Spleen (tissue), 11 donors: Measurements from ENCODE around the gene MAP4K4. TPM values are rescaled to one million over a fixed set of nuclear protein-coding genes. Genes with fewer than 3 reads are reported as not detected.

ENCODE experiments used
- DNase-seq: peaks from one replicate; pipeline ENCODE4 v3.0.0-alpha.2; 2020
- H3K27ac ChIP-seq, 8 donors: fragments of 200-600 bp; sonication (generic) in 7 of 8; 1 replicate in 4 of 8; 2 replicates in 4 of 8; pipeline versions ENCODE4 v1.5.0 to v1.8.0; 2016 to 2021; ENCODE audit warnings: inconsistent platforms in 4 of 8, mild to moderate bottlenecking in 4 of 8, moderate library complexity in 1 of 8
- H3K27me3 ChIP-seq, 7 donors: fragments of 200-600 bp; sonication (generic) in 6 of 7; replicated peaks in 1 of 7; 1 replicate in 4 of 7; 2 replicates in 3 of 7; pipeline versions ENCODE4 v1.5.0 to v1.8.0; 2016 to 2021; ENCODE audit warnings: inconsistent platforms in 3 of 7, mild to moderate bottlenecking in 1 of 7
- H3K36me3 ChIP-seq, 6 donors: fragments of 200-600 bp; sonication (generic) in 5 of 6; 1 replicate in 4 of 6; 2 replicates in 2 of 6; pipeline versions ENCODE4 v1.5.0 to v1.8.0; 2016 to 2021; ENCODE audit warnings: inconsistent platforms in 2 of 6
- H3K4me1 ChIP-seq, 6 donors: fragments of 200-600 bp; sonication (generic) in 5 of 6; 1 replicate in 3 of 6; 2 replicates in 3 of 6; pipeline versions ENCODE4 v1.5.0 to v1.8.0; 2016 to 2021; ENCODE audit warnings: inconsistent platforms in 3 of 6
- H3K4me3 ChIP-seq, 8 donors: fragments of 200-600 bp; sonication (generic) in 7 of 8; 1 replicate in 4 of 8; 2 replicates in 4 of 8; pipeline versions ENCODE4 v1.5.0 to v1.8.0; 2016 to 2021; ENCODE audit warnings: inconsistent platforms in 4 of 8, mild to moderate bottlenecking in 4 of 8, moderate library complexity in 2 of 8
- H3K9me3 ChIP-seq, 8 donors: fragments of 200-600 bp; sonication (generic) in 7 of 8; 1 replicate in 4 of 8; 2 replicates in 4 of 8; pipeline versions ENCODE4 v1.5.0 to v1.8.0; 2016 to 2021; ENCODE audit warnings: inconsistent platforms in 4 of 8
- POLR2A ChIP-seq, 3 donors: fragments of 450-650 bp; IDR thresholded peaks; one replicate each; pipeline ENCODE4 v1.5.1; 2017; ENCODE audit warnings: antibody characterized with exemption in 3 of 3, mild to moderate bottlenecking in 1 of 3
- POLR2AphosphoS5 ChIP-seq, 3 donors: sonication (generic); formaldehyde crosslinking; IDR thresholded peaks; one replicate each; pipeline ENCODE4 v1.5.1; 2017; ENCODE audit warnings: antibody characterized with exemption in 3 of 3
- WGBS, 5 donors: extraction: QIAGEN DNeasy Blood & Tissue Kit in 3 of 5; methylation state at CpG; one replicate each; pipeline versions ENCODE4 v1.1.5 to v1.1.7; 2013 to 2018; 5-methylcytosine and 5-hydroxymethylcytosine counted together
- intact Hi-C: fragments of 100-400 bp; cut with DNase I; formaldehyde crosslinking; loops from one replicate; pipeline ENCODE4 v1.15.0; 2023; ENCODE audit warnings: low total_unique reads
- polyA plus RNA-seq, 3 donors: library from polyadenylated mRNA; stranded (reverse); fragments of 200-250 nt; gene quantifications; one replicate each; pipeline ENCODE4 v1.2.1, GENCODE V29; 2013
- total RNA-seq, 7 donors: library from RNA; depleted of rRNA in 3 of 7; stranded (reverse); fragments of >200 nt in 3 of 7; fragmentation: NEBNext Ultra II Directional in 4 of 7; extraction: Animal tissue kit (Norgen Biotek cat#: 25700) in 4 of 7; gene quantifications; one replicate each; pipeline versions ENCODE4 v1.1.0 to v1.2.1, GENCODE V29; 2016 to 2021
- TF ChIP-seq, protein P1 (sequence below), 11 experiments: fragments of 200-600 bp in 7 of 11; fragments of 450-650 bp in 4 of 11; sonication (generic) in 4 of 11; IDR thresholded peaks in 8 of 11; conservative IDR thresholded peaks in 3 of 11; 1 replicate in 7 of 11; 2 replicates in 4 of 11; pipeline versions ENCODE4 v1.4.0 to v1.8.0; 2016 to 2021; ENCODE audit warnings: antibody characterized with exemption in 11 of 11, inconsistent platforms in 4 of 11, mild to moderate bottlenecking in 1 of 11
- donor health status: healthy with polysubstance abuse.
- donor health status: DM: no; HTN: no; CAD: no; lungs with moderate emphysema.
- donor health status: DM: no; HTN: no; CAD: no.
- donor health status: Bipolar disorder and iron deficiency.
- donor health status: healthy.
- donor health status: DM: no; HTN: no; CAD: no.
- donor health status: DM: yes; HTN: yes; CAD: no.

The MAP4K4 gene
- total and polyA plus RNA-seq, 10 donors: 16.7 to 108 (median 71.7) TPM

DNA sequence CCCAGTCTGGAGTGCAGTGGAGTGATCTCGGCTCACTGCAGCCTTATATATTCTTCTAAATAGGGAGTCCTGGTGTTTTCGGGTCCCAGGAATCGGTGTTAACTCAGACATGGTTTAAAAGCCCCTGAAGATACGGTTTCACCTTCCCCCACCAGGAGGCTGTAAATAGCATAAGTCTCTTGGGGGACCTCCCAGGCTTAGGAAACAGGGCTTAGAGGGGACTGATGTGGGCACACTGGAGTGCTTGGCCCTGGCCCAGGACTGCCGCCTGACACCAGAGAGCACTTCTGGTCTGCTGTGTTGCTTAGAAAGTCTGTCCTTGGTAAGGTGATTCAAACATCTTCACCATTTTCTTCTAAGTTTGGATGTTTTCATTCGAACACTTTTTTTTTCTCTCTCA lies 39.7 kb upstream of the MAP4K4 start:
- H3K27me3 ChIP-seq: no peaks in the 10 kb centered on the region
- H3K36me3 ChIP-seq: no peaks in the 10 kb centered on the region
- no peak for DNase-seq
- H3K9me3 ChIP-seq: no peaks in the 10 kb centered on the region
- no peak overlapping the region for H3K27ac ChIP-seq
- H3K4me3 ChIP-seq: no peak overlapping the region
- intact Hi-C loops: no loop called here
- peaks cover 0 to 6% (median 0%) of the 10 kb centered on the region in 6 donors for H3K4me1 ChIP-seq
- WGBS, 5 donors: 76 to 92% (median 86%) methylated on average over 6 of the region's 6 CpGs
- TF ChIP-seq, protein P1, sequence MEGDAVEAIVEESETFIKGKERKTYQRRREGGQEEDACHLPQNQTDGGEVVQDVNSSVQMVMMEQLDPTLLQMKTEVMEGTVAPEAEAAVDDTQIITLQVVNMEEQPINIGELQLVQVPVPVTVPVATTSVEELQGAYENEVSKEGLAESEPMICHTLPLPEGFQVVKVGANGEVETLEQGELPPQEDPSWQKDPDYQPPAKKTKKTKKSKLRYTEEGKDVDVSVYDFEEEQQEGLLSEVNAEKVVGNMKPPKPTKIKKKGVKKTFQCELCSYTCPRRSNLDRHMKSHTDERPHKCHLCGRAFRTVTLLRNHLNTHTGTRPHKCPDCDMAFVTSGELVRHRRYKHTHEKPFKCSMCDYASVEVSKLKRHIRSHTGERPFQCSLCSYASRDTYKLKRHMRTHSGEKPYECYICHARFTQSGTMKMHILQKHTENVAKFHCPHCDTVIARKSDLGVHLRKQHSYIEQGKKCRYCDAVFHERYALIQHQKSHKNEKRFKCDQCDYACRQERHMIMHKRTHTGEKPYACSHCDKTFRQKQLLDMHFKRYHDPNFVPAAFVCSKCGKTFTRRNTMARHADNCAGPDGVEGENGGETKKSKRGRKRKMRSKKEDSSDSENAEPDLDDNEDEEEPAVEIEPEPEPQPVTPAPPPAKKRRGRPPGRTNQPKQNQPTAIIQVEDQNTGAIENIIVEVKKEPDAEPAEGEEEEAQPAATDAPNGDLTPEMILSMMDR (IDR thresholded peaks at IDR 0.05 in 8 of 11, conservative IDR thresholded peaks at IDR 0.05 in 3 of 11): no peak
- TF ChIP-seq POLR2AphosphoS5 (IDR thresholded peaks at IDR 0.05): no peak
- TF ChIP-seq POLR2A (IDR thresholded peaks at IDR 0.05): no peak

DNA sequence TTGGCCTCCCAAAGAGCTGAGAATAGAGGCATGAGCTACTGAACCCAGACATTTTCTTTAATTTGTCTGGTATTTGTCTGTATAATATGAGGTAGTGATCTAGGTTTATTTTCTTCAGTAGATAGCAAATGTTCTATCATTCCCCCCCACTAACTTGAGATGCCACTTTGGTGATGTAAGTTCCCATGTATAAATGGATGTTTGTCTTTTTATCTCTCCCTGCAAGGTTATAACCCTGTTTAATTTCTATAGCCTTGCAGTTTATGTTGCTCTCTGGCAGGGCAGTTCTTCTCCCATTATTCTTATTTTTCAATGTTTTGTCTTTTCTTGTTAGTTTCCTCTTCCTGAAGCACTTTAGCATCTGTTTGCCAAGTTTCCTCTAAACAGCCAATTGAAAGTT lies 39.1 kb upstream of the MAP4K4 start:
- peaks cover 0 to 6% (median 0%) of the 10 kb centered on the region in 6 donors for H3K4me1 ChIP-seq
- DNase-seq: no peak
- no peak overlapping the region for H3K4me3 ChIP-seq
- no peaks in the 10 kb centered on the region for H3K27me3 ChIP-seq
- H3K27ac ChIP-seq: no peak overlapping the region
- H3K9me3 ChIP-seq: no peaks in the 10 kb centered on the region
- intact Hi-C loops: no loop called here
- TF ChIP-seq, protein P1 (IDR thresholded peaks at IDR 0.05 in 8 of 11, conservative IDR thresholded peaks at IDR 0.05 in 3 of 11): no peak
- TF ChIP-seq POLR2A (IDR thresholded peaks at IDR 0.05): no peak
- TF ChIP-seq POLR2AphosphoS5 (IDR thresholded peaks at IDR 0.05): no peak
- H3K36me3 ChIP-seq: no peaks in the 10 kb centered on the region

DNA sequence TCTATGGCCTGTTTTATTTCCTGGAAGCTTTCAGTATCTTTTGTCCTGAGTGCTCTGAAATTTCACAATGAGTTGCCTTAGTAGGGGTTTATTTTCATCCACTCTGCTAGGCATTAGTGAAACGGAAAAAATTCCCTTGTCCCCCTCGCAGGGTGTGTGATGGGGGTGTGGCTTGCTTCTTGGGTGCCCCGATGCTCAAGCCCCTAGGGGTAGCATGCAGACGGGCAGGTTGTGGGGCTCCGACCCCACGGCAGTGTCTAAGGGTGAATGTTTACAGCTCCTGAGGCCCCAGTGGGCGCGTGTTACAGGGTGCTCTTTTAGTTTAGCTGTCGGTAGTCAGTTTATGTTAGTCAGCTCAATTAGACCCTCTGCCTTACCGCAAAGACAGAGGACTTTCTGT lies 32.2 kb upstream of the MAP4K4 start:
- H3K4me3 ChIP-seq: no peak overlapping the region
- H3K27ac ChIP-seq: no peak overlapping the region
- H3K36me3 ChIP-seq: no peaks in the 10 kb centered on the region
- WGBS, 5 donors: 86 to 94% (median 93%) methylated on average over 10 of the region's 10 CpGs
- H3K4me1 ChIP-seq: no peaks in the 10 kb centered on the region
- no peaks in the 10 kb centered on the region for H3K27me3 ChIP-seq
- TF ChIP-seq, protein P1 (IDR thresholded peaks at IDR 0.05 in 8 of 11, conservative IDR thresholded peaks at IDR 0.05 in 3 of 11): no peak
- no peak for TF ChIP-seq POLR2AphosphoS5 (IDR thresholded peaks at IDR 0.05)
- no peak for TF ChIP-seq POLR2A (IDR thresholded peaks at IDR 0.05)
- no peaks in the 10 kb centered on the region for H3K9me3 ChIP-seq
- intact Hi-C loops: no loop called here
- DNase-seq: no peak

DNA sequence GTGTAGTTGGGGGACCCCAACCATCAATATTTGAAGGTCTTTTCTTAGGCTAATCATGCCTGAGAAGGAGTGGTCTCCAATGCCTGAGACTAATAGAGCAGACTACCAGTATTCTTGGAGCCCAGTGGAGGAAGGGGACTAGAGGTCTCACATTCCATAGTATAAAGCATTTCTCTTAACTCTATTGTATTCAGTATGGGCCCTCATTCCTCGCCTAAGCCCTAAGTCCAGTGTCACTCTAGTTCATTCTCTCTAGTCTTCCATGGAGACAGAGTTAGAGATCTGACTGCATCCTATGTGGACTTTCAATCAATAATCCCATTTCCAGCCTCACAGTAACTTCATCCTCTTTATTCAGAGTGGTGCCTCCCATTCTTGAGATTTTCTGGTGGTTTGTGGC lies 29.7 kb upstream of the MAP4K4 start:
- H3K4me3 ChIP-seq: no peak overlapping the region
- intact Hi-C loops: no loop called here
- H3K4me1 ChIP-seq: no peaks in the 10 kb centered on the region
- no peak overlapping the region for H3K27ac ChIP-seq
- WGBS, 5 donors: 93 to 100% (median 96%) methylated on average over 1 of the region's 1 CpG
- H3K27me3 ChIP-seq: no peaks in the 10 kb centered on the region
- H3K9me3 ChIP-seq: peaks cover 0 to 19% (median 14%) of the 10 kb centered on the region in 8 donors
- DNase-seq: no peak
- no peaks in the 10 kb centered on the region for H3K36me3 ChIP-seq
- no peak for TF ChIP-seq POLR2AphosphoS5 (IDR thresholded peaks at IDR 0.05)
- TF ChIP-seq, protein P1 (IDR thresholded peaks at IDR 0.05 in 8 of 11, conservative IDR thresholded peaks at IDR 0.05 in 3 of 11): no peak
- TF ChIP-seq POLR2A (IDR thresholded peaks at IDR 0.05): no peak
